K562 (cell line): ENCODE data around the gene SRMS. TPM values are rescaled to one million over a fixed set of nuclear protein-coding genes. Genes with fewer than 3 reads are reported as not detected.

Experiments used
- CREB1 ChIP-seq, 2 experiments: sonication (generic) in 1 of 2; formaldehyde crosslinking in 1 of 2; IDR thresholded peaks; 2 replicates each; pipeline versions ENCODE4 v1.6.1 to v1.8.0; 2012 to 2022; ENCODE audit warnings: inconsistent platforms in 1 of 2, mild to moderate bottlenecking in 1 of 2, missing genetic modification reagents in 1 of 2, moderate library complexity in 1 of 2
- CTCF ChIP-seq, 3 experiments: IDR thresholded peaks in 2 of 3; conservative IDR thresholded peaks in 1 of 3; 2 replicates each; pipeline ENCODE4 v1.5.1; 2011 to 2012; ENCODE audit warnings: low read length in 3 of 3, mild to moderate bottlenecking in 3 of 3, control low read depth in 2 of 3, improper control_type of control experiment in 1 of 3, inconsistent platforms in 1 of 3, low read depth in 1 of 3, mixed read lengths in 1 of 3, moderate library complexity in 1 of 3; ENCODE audit not compliant: insufficient read depth in 2 of 3
- E2F6 ChIP-seq, 2 experiments: IDR thresholded peaks; 2 replicates each; pipeline ENCODE4 v1.6.1; 2011; ENCODE audit warnings: borderline replicate concordance in 1 of 2, control low read depth in 1 of 2, low read depth in 1 of 2, low read length in 1 of 2, mild to moderate bottlenecking in 1 of 2, mixed read lengths in 1 of 2, moderate library complexity in 1 of 2; ENCODE audit not compliant: insufficient read depth in 1 of 2, insufficient read length in 1 of 2, poor library complexity in 1 of 2, severe bottlenecking in 1 of 2; ENCODE audit errors: extremely low read depth in 1 of 2
- EGR1 ChIP-seq: fragments of 450-650 bp; conservative IDR thresholded peaks from 2 replicates; pipeline ENCODE4 v1.6.1; 2017; ENCODE audit warnings: mild to moderate bottlenecking
- KDM2B ChIP-seq: fragments of 250-450 bp; sonication (Bioruptor Pico); IDR thresholded peaks from 2 replicates; pipeline ENCODE4 v1.8.0; 2021; ENCODE audit warnings: mild to moderate bottlenecking, moderate library complexity
- MCM5 ChIP-seq: fragments of 450-650 bp; IDR thresholded peaks from 2 replicates; pipeline ENCODE4 v1.6.1; 2016; ENCODE audit warnings: low read depth
- PHF8 ChIP-seq: fragments of 200-600 bp; sonication (generic); IDR thresholded peaks from 2 replicates; pipeline ENCODE4 v1.6.1; 2012; ENCODE audit warnings: mixed run types, mild to moderate bottlenecking, inconsistent platforms, low read length, moderate library complexity, borderline replicate concordance
- POLR2G ChIP-seq: fragments of 200-400 bp; formaldehyde crosslinking; IDR thresholded peaks from 2 replicates; pipeline ENCODE4 v1.6.1; 2017; ENCODE audit warnings: low read depth, mild to moderate bottlenecking, antibody characterized with exemption, low read length, moderate library complexity
- SAFB ChIP-seq: fragments of 200-400 bp; formaldehyde crosslinking; IDR thresholded peaks from 2 replicates; pipeline ENCODE4 v1.6.1; 2017; ENCODE audit warnings: low read depth, low read length, borderline replicate concordance
- SIN3A ChIP-seq, 2 experiments: fragments of 150-350 bp in 1 of 2; IDR thresholded peaks; 2 replicates each; pipeline ENCODE4 v1.6.1; 2011 to 2016; ENCODE audit warnings: borderline replicate concordance in 2 of 2, low read depth in 2 of 2, low read length in 2 of 2, mild to moderate bottlenecking in 2 of 2, moderate library complexity in 2 of 2; ENCODE audit not compliant: control insufficient read depth in 1 of 2
- SLC30A9 ChIP-seq: fragments of 250-450 bp; sonication (Bioruptor Pico); IDR thresholded peaks from 2 replicates; pipeline ENCODE4 v1.8.0; 2022; ENCODE audit warnings: mild to moderate bottlenecking, moderate library complexity
- STAT6 ChIP-seq: sonication (generic); formaldehyde crosslinking; IDR thresholded peaks from 2 replicates; pipeline ENCODE4 v1.8.1; 2023; ENCODE audit warnings: mild to moderate bottlenecking, missing genetic modification reagents
- TAF1 ChIP-seq: IDR thresholded peaks from 2 replicates; pipeline ENCODE4 v1.6.1; 2011; ENCODE audit warnings: mild to moderate bottlenecking, low read length, moderate library complexity; ENCODE audit not compliant: insufficient read depth, control insufficient read depth, severe bottlenecking; ENCODE audit errors: extremely low read depth
- TBP ChIP-seq: optimal IDR thresholded peaks from 2 replicates; pipeline ENCODE3; 2011; ENCODE audit warnings: low read depth, low read length, improper control_type of control experiment
- VEZF1 ChIP-seq: fragments of 200-800 bp; sonication (Bioruptor generic); IDR thresholded peaks from 2 replicates; pipeline ENCODE4 v1.6.1; 2017; ENCODE audit warnings: missing genetic modification characterization, missing compliant biosample characterization
- ZNF780A ChIP-seq: fragments of 250-450 bp; sonication (Bioruptor Pico); IDR thresholded peaks from 2 replicates; pipeline ENCODE4 v1.5.0; 2021; ENCODE audit warnings: mild to moderate bottlenecking
- polyA plus RNA-seq, 8 experiments: library from polyadenylated mRNA; depleted of rRNA in 4 of 8; stranded (reverse) in 5 of 8; unstranded in 3 of 8; fragments of >200 nt; fragmentation: Nextera tagmentation in 2 of 8; fragmentation: Illumina TruSeq in 1 of 8; extraction: Ambion mirVana in 2 of 8; extraction: Trizol in 1 of 8; gene quantifications; 2 replicates each; pipeline versions ENCODE4 v1.2.1 to v1.2.3, GENCODE V29; 2011 to 2014; ENCODE audit warnings: inconsistent platforms in 1 of 8, missing spikeins in 1 of 8
- total RNA-seq, 7 experiments: library from RNA; depleted of rRNA in 6 of 7; stranded (reverse); fragments of >200 nt in 6 of 7; fragmentation: Illumina TruSeq in 2 of 7; extraction: Trizol in 2 of 7; gene quantifications; 2 replicates each; pipeline versions ENCODE4 v1.2.1 to v1.2.3, GENCODE V29; 2011 to 2021; ENCODE audit warnings: low replicate concordance in 1 of 7
- TF ChIP-seq, protein P1 (sequence below): IDR thresholded peaks from 2 replicates; pipeline ENCODE4 v1.6.1; 2012; ENCODE audit warnings: low read depth, low read length, improper control_type of control experiment, borderline replicate concordance

The SRMS gene
- total and polyA plus RNA-seq, 9 of the 15 experiments (the other 6 are each of a cell fraction or from before 2014, with no cell fraction given) = 0.07 TPM; not detected in 8

DNA sequence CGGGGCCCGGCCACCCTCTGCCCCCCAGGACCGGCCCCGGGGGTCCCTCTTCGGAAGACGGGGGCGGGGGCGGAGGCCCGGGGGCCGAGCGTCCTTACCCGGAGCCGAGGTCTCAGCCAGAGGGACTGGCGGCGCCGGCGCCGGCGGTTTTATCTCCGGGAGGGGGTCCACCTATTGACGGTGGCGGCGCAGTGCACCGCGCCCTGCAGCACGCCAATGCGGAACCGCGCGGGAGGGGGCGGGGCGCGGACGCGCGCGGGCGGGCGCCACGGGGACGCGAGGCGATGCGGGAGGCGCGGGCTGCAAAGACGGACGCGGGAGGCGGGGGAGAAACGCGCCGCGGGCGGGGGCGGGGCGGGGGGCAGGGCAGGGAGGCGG lies 48.6 kb downstream of the SRMS start, which contains the start of gene EEF1A2 (continued):
- TF ChIP-seq STAT6 (CRISPR knock-in tag) (no peak), POLR2G (peak; percentile 84), SIN3A (IDR thresholded peaks at IDR 0.05; ENCODE audit: borderline replicate concordance in 2 of 2, control insufficient read depth in 1 of 2, low read depth in 2 of 2, low read length in 2 of 2) (peak in 1 of 2 experiments; percentile 12; a peak in 1 of 4 replicates), CREB1 (IDR thresholded peaks at IDR 0.05) (peak; percentile 38; the same call in 1 of the 2 replicates), CREB1 (CRISPR knock-in tag; IDR thresholded peaks at IDR 0.05) (no peak), EGR1 (peak; percentile 25; the same call in 1 of the 2 replicates), E2F6 (IDR thresholded peaks at IDR 0.05; ENCODE audit: borderline replicate concordance in 1 of 2, extremely low read depth in 1 of 2, insufficient read depth in 1 of 2, insufficient read length in 1 of 2, low read depth in 1 of 2, low read length in 1 of 2, poor library complexity in 1 of 2, severe bottlenecking in 1 of 2) (peak; percentile 22 to 79), SAFB (peak; percentile 88), CTCF (IDR thresholded peaks at IDR 0.05 in 2 of 3, conservative IDR thresholded peaks at IDR 0.05 in 1 of 3; ENCODE audit: insufficient read depth in 2 of 3, low read depth in 1 of 3, low read length in 3 of 3) (peak in 2 of 3 experiments; percentile 38 to 53; a peak in 3 of 6 replicates), TAF1 (peak; percentile 40), TBP (peak; percentile 57), VEZF1 (CRISPR knock-in tag) (peak; percentile 64), PHF8 (peak; percentile 23; the same call in 1 of the 2 replicates), MCM5 (no peak), ZNF780A (no peak), KDM2B (CRISPR knock-in tag) (peak; percentile 52; the same call in 1 of the 2 replicates), SLC30A9 (CRISPR knock-in tag) (no peak)
- TF ChIP-seq, protein P1, sequence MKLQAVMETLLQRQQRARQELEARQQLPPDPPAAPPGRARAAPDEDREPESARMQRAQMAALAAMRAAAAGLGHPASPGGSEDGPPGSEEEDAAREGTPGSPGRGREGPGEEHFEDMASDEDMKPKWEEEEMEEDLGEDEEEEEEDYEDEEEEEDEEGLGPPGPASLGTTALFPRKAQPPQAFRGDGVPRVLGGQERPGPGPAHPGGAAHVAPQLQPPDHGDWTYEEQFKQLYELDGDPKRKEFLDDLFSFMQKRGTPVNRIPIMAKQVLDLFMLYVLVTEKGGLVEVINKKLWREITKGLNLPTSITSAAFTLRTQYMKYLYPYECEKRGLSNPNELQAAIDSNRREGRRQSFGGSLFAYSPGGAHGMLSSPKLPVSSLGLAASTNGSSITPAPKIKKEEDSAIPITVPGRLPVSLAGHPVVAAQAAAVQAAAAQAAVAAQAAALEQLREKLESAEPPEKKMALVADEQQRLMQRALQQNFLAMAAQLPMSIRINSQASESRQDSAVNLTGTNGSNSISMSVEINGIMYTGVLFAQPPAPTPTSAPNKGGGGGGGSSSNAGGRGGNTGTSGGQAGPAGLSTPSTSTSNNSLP = no peak
